Measurements from ENCODE around the gene OLIG1.

The OLIG1 gene

DNA sequence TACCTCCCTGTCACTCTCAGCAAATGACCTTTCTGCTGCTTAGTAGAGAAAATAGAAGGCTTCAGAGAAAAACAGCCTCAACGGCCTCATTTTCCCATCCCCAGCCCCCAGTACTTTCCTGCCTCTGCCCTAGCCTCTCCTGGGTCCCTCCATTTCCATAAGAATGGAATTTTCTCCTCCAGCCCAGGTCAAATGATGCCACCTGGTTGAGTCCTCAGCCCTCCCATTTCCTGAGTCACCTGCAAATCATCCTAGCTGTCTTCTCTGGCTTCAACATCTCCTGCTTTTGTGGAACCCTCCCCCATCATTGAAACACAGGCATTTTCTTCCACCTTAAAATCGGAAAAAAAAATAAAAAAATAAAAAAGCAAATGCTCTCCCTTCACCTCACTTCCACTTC, 35.1 kb downstream of the OLIG1 start:
- no peak for DNase-seq

DNA sequence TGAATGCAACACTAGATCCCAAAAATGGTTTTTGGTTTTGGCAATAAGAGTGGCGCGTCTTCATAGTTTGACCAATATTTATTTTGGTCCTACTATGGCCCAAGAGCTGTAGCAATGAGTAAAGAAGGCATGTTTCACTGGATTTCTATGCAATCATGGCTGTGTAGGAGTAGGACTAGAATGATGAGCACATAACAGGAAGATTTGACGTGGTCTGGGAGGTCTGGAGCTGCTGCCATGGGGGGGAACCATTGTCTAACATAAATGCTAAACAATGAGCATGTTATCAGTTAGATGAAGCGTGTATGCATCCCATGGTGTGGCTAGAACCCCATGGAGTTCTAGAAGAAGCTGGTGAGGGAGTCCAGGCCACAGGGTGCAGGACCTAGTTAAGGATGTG, 38.3 kb downstream of the OLIG1 start:
- no peak for DNase-seq

DNA sequence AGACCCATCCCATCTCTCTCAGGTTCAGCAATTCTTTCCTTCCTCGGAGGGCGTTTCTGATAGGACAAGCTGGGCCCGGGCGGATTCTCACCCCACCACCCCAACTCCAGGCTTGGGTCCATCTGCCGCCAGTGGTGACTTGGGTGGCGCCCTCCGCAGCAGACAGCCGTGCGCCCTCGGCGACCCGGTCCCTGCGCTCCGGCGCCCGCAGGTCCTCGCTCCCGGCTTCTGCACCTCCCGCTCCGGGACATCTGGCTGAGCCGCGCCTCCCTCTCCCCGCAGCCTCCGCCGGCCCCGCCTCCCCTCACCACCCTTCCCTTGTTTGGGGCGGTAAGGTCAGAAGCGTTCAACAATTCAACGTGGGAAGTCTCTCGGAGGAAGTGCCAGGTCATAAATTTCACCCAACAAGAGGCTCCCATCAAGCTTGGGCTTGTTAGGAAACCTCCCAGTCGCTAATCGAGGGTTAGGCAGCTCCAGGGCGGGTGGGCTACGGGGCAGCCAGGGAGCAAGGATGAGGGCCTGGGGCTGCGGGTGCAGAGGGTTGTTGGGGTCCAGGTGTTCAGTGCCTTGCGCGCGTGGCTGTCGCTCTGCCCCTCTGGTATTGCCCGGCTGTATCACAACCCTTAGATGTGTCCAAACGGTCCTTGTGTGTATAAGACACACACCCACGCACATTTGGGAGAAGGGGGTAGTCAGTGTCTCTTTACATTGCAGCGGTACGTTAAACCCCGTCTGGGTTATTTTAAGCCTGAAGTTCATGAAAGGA, 39.8 kb downstream of the OLIG1 start:
- DNase-seq = no peak

DNA sequence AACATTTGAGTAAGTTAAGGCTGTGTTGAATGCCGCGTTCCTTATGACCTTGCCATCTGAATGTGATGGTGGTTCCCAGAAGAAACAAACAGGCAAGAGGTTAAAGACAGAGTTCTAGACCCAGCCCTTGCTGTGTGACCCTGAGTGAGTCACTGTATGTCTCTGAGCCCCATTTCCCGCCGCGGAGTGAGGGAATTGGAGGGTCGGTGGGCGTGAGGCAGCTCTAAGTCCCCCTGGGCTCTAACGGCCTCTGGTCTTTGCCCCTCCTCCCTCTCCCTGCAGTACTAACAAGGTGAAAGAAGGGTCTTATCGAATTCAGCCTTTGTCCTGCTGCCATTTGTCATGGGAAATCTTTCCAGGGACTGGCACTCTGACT, 40.4 kb downstream of the OLIG1 start:
- DNase-seq = no peak

DNA sequence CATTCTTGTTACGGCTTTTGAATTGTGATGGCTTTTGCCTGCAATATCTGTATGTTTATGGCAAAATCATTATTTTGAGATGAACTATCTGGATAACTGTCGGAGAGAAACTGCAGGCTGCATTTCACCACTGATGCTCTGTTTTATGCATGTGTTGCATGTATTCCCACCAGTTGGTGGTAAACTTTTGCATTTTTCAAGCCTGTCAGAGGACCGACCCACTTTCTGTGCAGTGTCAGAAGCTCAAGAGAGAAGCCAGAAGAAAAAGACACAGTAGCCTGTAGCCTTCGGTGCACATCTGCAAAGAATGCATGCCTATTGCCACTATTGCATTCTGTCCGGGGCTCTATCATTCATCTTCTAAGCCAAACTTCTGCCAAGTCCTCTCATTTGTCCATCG, 41.6 kb downstream of the OLIG1 start:
- DNase-seq = no peak

DNA sequence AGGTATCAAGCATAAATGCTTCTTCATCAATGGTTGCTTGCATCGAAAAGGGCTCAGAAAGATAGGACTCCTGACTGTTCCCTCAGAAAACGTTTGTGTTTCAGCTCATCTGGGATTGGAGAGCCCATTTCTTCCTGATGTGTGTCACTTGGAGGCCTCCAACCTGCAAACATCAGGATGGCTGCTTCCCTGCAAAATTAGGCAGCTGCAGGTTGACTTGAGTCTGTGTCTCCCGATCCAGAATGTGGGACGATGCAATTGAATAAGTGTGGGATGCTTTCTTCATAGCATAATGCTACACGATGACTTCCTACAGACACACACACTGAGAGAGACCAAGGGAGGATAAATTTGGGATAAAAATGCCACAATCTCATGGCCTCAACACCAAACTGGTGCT, 42.2 kb downstream of the OLIG1 start:
- DNase-seq = no peak

DNA sequence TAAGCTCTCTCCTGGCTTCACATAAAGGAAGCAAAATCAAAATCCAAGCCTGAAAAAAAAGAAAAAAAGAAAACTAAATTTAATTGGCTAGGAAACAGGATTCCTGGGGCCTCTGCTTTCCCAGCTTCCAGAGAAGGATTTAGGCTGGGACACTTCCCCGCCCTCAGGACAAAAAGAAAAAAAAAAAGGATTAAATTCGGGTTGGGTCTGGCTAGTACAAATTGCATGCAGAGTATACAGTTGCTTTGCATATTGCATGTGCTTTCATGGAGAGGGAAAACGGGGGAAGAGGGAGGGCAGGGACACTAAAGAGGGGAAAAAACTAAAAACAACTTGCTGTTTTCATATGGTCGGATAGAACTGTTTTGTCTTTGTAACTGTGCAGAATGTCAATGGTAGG, 42.7 kb downstream of the OLIG1 start:
- DNase-seq = no peak

DNA sequence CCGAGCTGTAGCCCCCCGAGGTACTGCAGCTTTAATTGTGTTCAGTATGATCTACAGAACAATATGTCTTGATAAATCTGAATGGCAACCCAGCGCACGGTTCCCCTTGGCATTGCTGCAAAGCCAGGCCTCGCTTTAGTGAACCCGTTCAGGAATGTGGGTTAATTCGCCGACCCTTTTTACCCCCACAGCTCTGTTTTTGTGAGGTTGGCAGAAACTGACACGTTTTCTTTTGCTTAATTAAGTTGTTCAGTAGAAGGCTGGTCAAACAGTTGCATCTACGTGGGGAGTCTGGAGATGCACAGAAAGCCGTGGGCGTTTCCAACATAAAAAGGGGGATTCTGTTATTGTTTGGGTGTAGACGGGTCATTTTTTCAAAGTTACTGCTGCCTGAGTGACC, 43.2 kb downstream of the OLIG1 start:
- no peak for DNase-seq

DNA sequence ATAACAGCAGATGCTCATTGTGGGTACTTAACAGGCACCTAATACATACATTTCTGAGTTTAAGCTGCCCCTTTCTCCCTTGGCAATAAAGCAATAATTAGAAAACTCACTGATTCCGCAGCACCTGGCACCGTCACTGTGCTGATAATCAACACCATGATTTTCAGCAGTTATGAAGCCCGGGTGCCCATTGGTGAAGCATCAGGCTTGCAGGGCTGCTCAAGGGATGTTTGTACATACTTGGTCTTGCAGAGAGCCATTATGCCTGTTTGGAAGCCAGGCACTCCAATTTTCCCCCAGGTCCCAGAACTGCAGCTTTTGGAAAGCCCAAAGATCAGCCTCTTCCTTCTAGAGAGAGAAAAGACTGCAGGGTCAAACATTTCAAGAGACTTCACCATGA, 44.3 kb downstream of the OLIG1 start:
- DNase-seq = no peak

DNA sequence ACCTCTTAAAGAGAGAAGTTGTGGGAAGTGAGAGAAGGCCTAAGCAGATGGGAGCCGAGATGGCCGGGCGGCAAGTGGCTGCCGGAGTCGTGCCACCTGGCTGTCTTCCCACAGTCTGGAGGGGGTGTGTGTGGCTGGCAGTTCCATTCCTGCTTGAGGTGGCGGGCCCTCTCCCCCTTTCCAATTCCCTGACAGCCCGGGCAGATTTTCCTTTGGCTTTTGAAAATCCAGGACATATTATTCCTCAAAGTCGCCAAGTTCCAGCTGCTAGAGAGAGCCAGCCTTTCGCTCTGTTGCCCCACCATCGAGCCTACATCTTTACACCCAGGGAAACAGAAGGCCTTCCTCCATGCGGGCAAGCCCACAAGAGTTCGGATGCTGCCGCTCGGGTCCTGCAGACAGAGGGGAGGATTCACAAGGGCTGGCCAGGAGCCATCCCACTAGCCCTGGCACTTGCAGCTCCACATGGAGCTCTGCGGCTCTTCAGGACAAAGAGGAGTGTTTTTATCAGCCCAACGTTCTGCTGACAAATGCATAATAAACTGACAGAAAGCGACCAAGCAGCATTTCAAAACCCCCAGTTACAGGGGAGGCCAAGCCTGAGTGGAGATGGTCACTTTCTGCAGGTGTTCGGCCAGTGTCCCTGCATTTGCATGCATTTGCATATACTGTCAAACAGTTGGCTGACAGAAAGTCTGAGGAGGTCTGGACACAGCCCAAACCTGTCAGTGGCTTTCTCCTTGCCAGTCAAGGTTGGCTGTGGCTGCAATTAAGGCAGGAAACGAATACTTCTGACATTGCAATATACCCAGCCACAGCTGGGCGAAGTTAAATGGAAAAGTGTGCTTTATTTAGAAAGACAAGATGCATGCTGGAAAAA, 45.9 kb downstream of the OLIG1 start:
- DNase-seq = no peak

DNA sequence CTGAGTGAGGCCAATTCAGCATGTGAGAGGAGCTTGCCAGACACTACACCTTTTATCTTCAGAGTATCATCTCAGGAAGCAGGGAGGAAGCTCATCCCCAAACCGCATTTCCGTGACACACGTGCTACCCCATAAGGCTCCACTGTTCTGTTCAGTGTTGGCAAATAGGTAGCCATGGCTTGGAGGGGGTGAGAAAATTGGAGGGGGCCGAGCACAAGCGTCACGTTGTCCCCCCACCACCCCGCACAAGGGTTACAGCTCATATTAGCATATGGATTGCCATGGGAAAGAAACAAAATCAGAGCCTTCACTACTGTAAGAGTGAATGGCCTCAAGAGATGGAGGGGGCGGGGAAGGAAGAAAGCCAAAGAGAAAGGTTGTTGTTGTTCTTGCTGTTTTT, 46.7 kb downstream of the OLIG1 start:
- no peak for DNase-seq

DNA sequence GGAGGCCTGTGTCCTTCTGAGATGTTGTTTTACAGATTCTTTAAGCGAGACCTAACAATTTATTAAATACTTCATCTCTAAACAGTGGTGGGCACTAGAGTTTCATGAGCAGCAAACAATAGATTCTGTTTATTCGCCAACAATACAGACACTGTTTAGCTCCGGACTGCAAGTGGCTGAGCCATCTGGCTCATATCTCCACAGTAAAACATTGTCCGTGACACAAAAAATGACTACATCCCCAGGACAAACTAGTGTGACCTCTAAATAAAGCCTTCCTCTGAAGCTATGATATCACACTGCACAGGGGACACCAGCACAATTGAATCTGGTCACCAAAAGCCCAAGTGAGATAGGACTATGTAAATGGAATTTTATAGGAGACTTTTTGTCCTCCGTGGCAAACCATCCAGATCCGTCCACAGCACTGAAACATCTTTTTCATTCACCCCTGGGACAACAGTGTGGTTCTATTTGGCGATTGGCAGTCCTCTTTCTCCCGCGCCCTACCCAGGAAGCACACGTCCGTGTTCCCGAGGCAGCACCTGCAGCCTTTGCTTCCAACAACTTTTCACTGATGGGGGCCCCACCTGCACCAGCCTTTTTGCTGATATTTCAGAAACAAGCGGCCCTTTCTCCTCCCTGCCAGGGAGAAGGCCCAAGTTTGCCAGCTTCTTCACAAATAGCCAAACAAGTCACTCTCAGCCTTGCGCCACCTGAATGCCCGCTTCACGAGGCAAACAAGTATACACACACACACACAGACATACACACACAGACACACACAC, 47.4 kb downstream of the OLIG1 start:
- DNase-seq = no peak

Measured in NCI-H187 treated with DMSO at 0.1 percent for 48 hours (cell line).